GM12873 (cell line): ENCODE measurements around the gene WDFY3.

Source experiments
- TF ChIP-seq, protein P1 (sequence below): IDR thresholded peaks from 2 replicates; pipeline ENCODE4 v1.5.1; 2012; ENCODE audit warnings: low read depth, mild to moderate bottlenecking, moderate library complexity, low read length, control low read depth; ENCODE audit not compliant: insufficient read depth; ENCODE audit errors: missing control alignments

Gene WDFY3

DNA sequence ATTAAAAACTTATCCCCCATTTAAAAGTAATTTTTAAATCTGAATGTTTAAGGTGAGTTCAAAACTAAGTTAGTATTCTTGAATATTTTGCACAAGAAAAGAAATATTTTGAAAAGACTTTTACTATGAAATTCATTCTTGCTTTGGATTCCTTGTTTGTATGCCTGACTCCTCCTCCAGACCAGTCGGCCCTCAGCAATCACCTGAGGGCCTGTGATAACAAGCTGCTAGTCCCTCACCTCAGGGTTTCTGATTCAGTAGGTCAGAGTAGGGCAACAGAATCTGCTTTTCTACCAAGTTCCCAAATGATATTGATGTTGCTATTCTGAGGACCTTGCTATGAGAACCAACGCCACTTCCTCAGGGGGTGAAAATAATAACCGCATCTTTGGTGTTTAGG, 228.8 kb downstream of the WDFY3 start:
- TF ChIP-seq, protein P1, sequence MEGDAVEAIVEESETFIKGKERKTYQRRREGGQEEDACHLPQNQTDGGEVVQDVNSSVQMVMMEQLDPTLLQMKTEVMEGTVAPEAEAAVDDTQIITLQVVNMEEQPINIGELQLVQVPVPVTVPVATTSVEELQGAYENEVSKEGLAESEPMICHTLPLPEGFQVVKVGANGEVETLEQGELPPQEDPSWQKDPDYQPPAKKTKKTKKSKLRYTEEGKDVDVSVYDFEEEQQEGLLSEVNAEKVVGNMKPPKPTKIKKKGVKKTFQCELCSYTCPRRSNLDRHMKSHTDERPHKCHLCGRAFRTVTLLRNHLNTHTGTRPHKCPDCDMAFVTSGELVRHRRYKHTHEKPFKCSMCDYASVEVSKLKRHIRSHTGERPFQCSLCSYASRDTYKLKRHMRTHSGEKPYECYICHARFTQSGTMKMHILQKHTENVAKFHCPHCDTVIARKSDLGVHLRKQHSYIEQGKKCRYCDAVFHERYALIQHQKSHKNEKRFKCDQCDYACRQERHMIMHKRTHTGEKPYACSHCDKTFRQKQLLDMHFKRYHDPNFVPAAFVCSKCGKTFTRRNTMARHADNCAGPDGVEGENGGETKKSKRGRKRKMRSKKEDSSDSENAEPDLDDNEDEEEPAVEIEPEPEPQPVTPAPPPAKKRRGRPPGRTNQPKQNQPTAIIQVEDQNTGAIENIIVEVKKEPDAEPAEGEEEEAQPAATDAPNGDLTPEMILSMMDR = no peak

DNA sequence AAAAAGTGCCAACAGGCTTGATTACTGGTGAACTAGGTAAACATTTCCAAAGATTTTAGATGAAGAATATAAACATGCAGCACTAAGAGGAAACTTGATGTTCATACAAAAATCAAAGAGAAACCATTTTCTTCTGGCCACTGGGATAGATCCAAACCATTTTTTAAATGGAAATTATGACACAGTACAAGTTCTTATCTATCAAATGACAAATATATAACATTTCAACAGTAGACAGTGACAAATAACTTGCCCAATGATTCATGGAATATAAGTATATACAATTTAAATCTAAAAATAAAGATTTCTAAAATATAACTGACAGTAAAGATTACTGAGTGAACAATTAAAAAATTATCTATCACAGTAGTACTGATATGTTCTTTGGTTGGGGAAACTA, 232.5 kb downstream of the WDFY3 start:
- TF ChIP-seq, protein P1 = no peak

DNA sequence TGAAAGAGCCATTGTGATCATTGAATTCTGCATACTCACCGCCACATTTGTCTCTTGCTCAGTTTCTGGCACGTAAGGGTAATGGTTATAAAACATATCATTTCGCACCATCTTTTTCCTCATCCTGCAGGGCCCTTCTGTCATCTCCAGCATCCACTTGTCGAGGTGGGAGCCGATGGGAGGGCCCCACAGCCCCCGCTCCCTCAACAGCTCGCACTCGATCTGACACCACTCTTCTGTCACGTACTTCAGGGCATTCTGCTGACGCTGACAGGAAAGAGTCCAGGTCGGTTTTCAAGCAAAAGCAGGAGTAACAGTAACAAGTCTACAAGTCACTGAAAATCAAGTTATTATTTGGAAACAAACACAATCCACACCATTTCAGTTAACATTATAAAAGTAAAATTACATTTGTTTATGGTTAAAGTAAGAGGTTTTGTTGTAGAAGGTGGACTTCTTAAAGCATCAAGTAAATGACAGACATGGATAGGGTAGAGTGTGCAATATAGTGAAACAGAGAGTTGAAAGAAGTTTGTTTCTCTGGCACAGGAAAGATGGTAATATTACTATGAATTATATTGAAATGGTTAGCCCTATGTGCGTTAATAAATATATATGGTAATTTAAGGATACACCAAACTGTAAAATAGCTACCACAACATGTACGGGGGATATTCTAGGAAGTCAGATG, 233.0 kb downstream of the WDFY3 start:
- TF ChIP-seq, protein P1 = no peak

DNA sequence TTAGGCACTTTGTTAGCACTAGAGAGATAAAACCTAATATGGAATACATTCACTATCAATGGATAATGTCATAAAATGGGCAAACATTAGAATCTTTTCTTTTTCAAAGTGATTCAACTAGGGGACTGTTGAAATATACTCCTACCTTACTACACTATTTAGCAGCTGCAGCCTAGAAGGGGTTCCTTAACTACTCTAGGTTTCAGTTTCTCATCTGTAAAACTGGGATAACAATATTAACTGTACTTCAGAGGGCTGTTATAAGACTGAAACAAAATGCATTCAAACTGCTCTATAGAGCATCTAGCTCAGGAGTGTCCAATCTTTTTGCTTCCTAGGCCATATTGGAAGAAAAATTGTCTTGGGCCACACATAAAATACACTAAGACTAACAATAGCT, 236.1 kb downstream of the WDFY3 start:
- TF ChIP-seq, protein P1 = no peak

DNA sequence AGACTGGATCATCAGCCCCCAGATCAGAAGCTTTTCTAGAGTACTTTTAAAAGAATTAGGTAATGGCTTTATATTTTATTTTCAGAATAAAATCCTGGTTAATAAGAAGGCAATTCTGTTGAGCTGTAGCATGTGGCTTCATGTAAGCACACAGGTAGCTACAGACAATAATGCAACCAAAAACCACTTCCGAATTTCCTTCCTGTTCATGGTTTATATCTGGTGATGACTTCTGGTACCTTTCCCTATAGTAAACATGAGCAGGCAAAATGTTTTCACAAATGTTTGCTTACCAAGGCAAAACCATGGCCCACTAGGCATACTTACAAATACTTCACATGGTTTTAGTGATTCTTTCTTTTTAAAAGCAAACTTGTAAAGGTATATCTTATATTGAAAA, 239.0 kb downstream of the WDFY3 start:
- TF ChIP-seq, protein P1 = no peak

DNA sequence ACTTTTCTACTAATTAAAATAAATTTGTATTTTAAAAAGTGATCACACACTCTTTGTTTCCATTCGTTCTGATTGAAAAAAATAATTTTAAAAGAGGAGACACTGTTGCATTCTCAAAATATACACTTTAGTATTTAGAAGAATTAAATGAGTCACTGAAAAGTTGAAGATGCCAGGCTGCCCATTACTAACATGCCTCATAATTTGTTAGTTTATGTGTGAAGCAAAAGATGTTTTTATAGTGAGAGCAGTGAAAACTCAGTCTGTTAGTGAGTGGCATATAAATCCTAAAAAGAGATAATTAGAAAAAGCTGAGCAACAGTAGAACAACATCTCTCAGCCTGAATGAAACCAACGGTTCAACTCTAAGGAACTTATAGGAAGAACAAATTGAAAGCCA, 240.1 kb downstream of the WDFY3 start:
- TF ChIP-seq, protein P1 = no peak

DNA sequence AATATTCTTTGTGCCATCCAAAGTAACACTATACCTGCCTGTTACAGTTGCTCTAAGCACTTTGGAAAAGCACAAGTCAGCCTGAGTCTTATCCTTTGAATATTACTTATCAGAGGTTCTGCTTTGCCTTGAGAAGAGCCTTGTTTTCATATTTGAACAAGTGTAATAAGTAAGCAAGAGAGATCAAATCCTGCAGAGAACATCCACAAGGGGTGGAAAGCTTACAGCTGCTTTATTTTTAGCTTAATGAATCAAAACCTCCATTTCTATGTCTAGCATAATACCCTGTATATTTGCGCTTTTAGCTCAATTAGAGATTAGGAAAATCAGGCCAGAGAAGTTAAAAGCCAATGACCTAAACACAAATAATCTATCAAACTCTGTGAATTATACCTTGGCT, 243.8 kb downstream of the WDFY3 start:
- TF ChIP-seq, protein P1 = no peak

DNA sequence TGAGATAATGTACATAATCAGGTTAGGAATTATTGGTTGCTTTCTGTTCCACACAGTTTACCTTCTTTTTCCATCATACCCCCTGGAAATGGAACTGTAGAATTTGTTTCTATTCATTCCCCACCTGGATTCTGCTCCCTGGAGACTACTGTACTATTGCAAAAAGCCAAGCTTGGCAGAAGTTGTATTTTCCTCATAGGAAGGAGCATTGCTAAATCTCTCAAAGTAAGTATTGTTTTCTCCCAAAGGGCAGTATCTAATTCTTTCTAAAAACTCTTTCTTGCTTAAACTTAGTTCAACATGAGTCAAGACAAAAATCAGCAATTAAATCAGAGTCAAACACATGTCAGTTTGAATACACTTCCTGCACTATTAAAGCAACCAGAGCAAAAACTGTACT, 247.4 kb downstream of the WDFY3 start:
- TF ChIP-seq, protein P1 = no peak
